Fibroblast of villous mesenchyme (primary cell): ENCODE results near the gene BSN. TPM values are rescaled to one million over a fixed set of nuclear protein-coding genes. Genes with fewer than 3 reads are reported as not detected.

ENCODE experiments used
- DNase-seq: peaks from one replicate; pipeline ENCODE4 v3.0.0-alpha.2; 2010; ENCODE audit warnings: low read depth
- H3K4me3 ChIP-seq: 2 replicates; pipeline ENCODE4 v1.5.1; 2011; ENCODE audit warnings: low read depth, mild to moderate bottlenecking, low read length
- total RNA-seq: library from RNA; depleted of rRNA; stranded (reverse); fragments of >200 nt; gene quantifications from 2 replicates; pipeline ENCODE4 v1.2.3, GENCODE V29; 2012
- TF ChIP-seq, protein P1 (sequence below): IDR thresholded peaks from 2 replicates; pipeline ENCODE4 v1.5.1; 2012; ENCODE audit warnings: low read depth, mild to moderate bottlenecking, low read length; ENCODE audit not compliant: insufficient read depth

BSN gene
- total RNA-seq, 1 donor: under 0.01 TPM

DNA sequence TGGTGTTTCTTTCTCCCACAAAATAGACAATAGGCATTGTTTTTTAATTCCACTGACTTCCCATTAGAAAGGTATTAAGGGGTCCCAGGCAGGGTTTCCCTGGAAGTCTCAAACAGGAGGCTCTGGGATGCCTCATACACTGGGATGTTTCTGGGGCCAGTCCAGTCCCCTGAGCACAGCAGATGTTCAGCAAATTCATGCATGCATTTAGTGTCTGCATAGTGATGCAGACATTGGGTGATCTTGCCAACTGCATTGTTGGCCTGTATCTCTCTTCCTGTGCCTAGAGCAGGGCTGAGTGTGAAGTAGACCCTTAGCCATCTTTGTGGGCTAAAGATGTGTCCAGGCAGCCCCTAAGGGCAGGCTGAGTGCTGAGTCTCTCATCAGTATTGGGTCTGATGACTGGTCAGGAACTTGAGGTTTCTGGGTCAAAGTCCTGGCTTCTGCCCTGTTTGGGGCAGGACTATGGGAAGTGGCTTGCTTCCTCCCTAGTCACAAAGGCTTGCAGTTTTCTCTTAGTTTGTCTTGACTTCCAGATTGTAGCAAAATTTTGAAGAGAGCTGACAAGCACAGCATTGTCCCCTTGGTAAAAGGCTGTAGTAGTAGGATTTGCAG, 56.5 kb downstream of the BSN start:
- TF ChIP-seq, protein P1, sequence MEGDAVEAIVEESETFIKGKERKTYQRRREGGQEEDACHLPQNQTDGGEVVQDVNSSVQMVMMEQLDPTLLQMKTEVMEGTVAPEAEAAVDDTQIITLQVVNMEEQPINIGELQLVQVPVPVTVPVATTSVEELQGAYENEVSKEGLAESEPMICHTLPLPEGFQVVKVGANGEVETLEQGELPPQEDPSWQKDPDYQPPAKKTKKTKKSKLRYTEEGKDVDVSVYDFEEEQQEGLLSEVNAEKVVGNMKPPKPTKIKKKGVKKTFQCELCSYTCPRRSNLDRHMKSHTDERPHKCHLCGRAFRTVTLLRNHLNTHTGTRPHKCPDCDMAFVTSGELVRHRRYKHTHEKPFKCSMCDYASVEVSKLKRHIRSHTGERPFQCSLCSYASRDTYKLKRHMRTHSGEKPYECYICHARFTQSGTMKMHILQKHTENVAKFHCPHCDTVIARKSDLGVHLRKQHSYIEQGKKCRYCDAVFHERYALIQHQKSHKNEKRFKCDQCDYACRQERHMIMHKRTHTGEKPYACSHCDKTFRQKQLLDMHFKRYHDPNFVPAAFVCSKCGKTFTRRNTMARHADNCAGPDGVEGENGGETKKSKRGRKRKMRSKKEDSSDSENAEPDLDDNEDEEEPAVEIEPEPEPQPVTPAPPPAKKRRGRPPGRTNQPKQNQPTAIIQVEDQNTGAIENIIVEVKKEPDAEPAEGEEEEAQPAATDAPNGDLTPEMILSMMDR: no peak
- DNase-seq: no peak
- no peak overlapping the region for H3K4me3 ChIP-seq

DNA sequence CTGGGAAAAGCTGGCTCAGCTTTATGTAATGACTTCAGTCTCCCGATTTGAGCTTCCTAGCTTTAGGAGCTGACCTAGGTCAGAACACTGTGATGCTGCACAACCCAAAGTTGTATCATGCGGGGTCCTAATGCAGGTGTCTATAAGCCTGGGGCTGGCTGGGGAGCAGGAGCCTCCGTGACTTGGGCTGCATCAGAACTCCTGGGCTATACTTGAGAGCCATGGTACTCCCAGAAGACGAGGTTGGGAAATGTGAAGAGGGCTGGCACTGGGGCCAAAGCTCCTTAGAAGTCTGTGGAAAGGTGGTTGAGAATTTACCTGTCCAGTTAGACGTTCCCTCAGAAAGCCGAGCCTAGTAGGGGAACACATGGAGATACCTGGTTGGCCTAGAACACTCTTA, 57.0 kb downstream of the BSN start:
- no peak overlapping the region for H3K4me3 ChIP-seq
- DNase-seq: no peak
- TF ChIP-seq, protein P1: no peak

GRCh38 chr3:49611719-49612118, 57.4 kb downstream of the BSN start:
- no peak for DNase-seq
- H3K4me3 ChIP-seq: no peak overlapping the region
- TF ChIP-seq, protein P1: no peak

GRCh38 chr3:49614936-49615335, 60.7 kb downstream of the BSN start:
- no peak for DNase-seq
- no peak overlapping the region for H3K4me3 ChIP-seq
- TF ChIP-seq, protein P1: no peak

DNA sequence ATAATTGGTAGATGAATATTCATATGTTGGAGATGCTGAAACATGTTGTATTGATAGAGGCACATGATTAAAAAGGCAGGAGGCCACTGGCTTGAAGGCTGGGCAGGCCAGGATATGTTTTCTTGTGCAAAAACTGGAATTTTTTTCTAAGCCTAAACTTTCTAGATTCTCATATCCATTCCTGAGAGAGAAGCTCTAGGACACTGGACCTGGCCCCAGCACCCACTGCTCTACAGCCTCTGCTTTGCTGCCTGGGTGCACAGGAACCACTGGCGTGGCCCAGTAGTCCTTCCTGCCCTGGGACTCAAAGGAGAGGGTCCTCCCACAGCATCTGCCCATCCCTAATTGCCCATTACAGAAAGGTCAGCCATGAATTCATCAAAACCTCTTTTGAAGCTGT, 61.8 kb downstream of the BSN start:
- no peak overlapping the region for H3K4me3 ChIP-seq
- DNase-seq: no peak
- TF ChIP-seq, protein P1: no peak

- DNase-seq: no peak
- TF ChIP-seq, protein P1: no peak
- no peak overlapping the region for H3K4me3 ChIP-seq
Measured at GRCh38 chr3:49616491-49616941, 62.2 kb downstream of the BSN start.
